Measurements from ENCODE around the gene KDM6A. TPM values are rescaled to one million over a fixed set of nuclear protein-coding genes. Genes with fewer than 3 reads are reported as not detected.

The KDM6A gene
- total and polyA plus RNA-seq, 2 donors (not counting 1 experiment from before 2014, with no cell fraction given) = 13.8 to 28.4 TPM

GRCh38 chrX:45142185-45142584 lies 269.2 kb downstream of the KDM6A start:
- H3K36me3 ChIP-seq (ENCODE audit: control insufficient read depth, insufficient read depth, low read length) = no peaks in the 10 kb centered on the region
- no peak overlapping the region for H3K4me3 ChIP-seq (replicated peaks in 1 of 4; ENCODE audit: control extremely low read depth in 1 of 4, insufficient read depth in 1 of 4, low read depth in 3 of 4, low read length in 4 of 4)
- no peaks in the 10 kb centered on the region for H3K4me1 ChIP-seq (ENCODE audit: control insufficient read depth, extremely low read depth, insufficient read depth, low read length)
- H3K9me3 ChIP-seq (ENCODE audit: control insufficient read depth, insufficient read depth, low read depth, low read length) = no peaks in the 10 kb centered on the region
- H3K9ac ChIP-seq (ENCODE audit: insufficient read depth, low read length) = no peak overlapping the region
- no peaks in the 10 kb centered on the region for H3K79me2 ChIP-seq (ENCODE audit: control insufficient read depth, insufficient read depth, low read length)
- H4K20me1 ChIP-seq (ENCODE audit: control insufficient read depth, extremely low read depth, insufficient read depth, low read length) = no peaks in the 10 kb centered on the region
- TF ChIP-seq EZH2 (IDR thresholded peaks at IDR 0.05; ENCODE audit: low read length, missing control alignments) (no peak), CTCF (conservative IDR thresholded peaks at IDR 0.05 in 1 of 2, IDR thresholded peaks at IDR 0.05 in 1 of 2; ENCODE audit: low read depth in 1 of 2, low read length in 2 of 2) (no peak)
- no peak overlapping the region for H3K4me2 ChIP-seq (ENCODE audit: extremely low read depth, insufficient read depth, low read length)
- no peaks in the 10 kb centered on the region for H3K27me3 ChIP-seq (ENCODE audit: control insufficient read depth, insufficient read depth, low read length)
- no peak overlapping the region for H2AFZ ChIP-seq (ENCODE audit: low read length)
- DNase-seq (ENCODE audit: low read depth in 2 of 2) = no peak
- no peak overlapping the region for H3K27ac ChIP-seq (ENCODE audit: insufficient read depth, low read length)

- H3K4me3 ChIP-seq (replicated peaks in 1 of 4; ENCODE audit: control extremely low read depth in 1 of 4, insufficient read depth in 1 of 4, low read depth in 3 of 4, low read length in 4 of 4) = no peak overlapping the region
- H2AFZ ChIP-seq (ENCODE audit: low read length) = no peak overlapping the region
- no peak for TF ChIP-seq CTCF (conservative IDR thresholded peaks at IDR 0.05 in 1 of 2, IDR thresholded peaks at IDR 0.05 in 1 of 2; ENCODE audit: low read depth in 1 of 2, low read length in 2 of 2)
- no peak for TF ChIP-seq EZH2 (IDR thresholded peaks at IDR 0.05; ENCODE audit: low read length, missing control alignments)
These were observed 270.5 kb downstream of the KDM6A start for GRCh38 chrX:45143455-45143854.

GRCh38 chrX:45145492-45146215 lies 272.7 kb downstream of the KDM6A start:
- Histone ChIP-seq H3K27me3 (ENCODE audit: control insufficient read depth, insufficient read depth, low read length) (no peaks in the 10 kb centered on the region), H2AFZ (ENCODE audit: low read length) (no peak overlapping the region), H3K4me2 (ENCODE audit: extremely low read depth, insufficient read depth, low read length) (no peak overlapping the region), H3K27ac (ENCODE audit: insufficient read depth, low read length) (no peak overlapping the region), H3K9me3 (ENCODE audit: control insufficient read depth, insufficient read depth, low read depth, low read length) (no peaks in the 10 kb centered on the region), H3K79me2 (ENCODE audit: control insufficient read depth, insufficient read depth, low read length) (no peaks in the 10 kb centered on the region), H3K36me3 (ENCODE audit: control insufficient read depth, insufficient read depth, low read length) (no peaks in the 10 kb centered on the region), H3K9ac (ENCODE audit: insufficient read depth, low read length) (no peak overlapping the region), H4K20me1 (ENCODE audit: control insufficient read depth, extremely low read depth, insufficient read depth, low read length) (no peaks in the 10 kb centered on the region), H3K4me1 (ENCODE audit: control insufficient read depth, extremely low read depth, insufficient read depth, low read length) (no peaks in the 10 kb centered on the region), H3K4me3 (replicated peaks in 1 of 4; ENCODE audit: control extremely low read depth in 1 of 4, insufficient read depth in 1 of 4, low read depth in 3 of 4, low read length in 4 of 4) (no peak overlapping the region)
- no peak for TF ChIP-seq CTCF (conservative IDR thresholded peaks at IDR 0.05 in 1 of 2, IDR thresholded peaks at IDR 0.05 in 1 of 2; ENCODE audit: low read depth in 1 of 2, low read length in 2 of 2)
- no peak for TF ChIP-seq EZH2 (IDR thresholded peaks at IDR 0.05; ENCODE audit: low read length, missing control alignments)
- no peak for DNase-seq (ENCODE audit: low read depth in 2 of 2)

More at GRCh38 chrX:45143455-45143854, 270.5 kb downstream of the KDM6A start:
- Histone ChIP-seq H3K9ac (ENCODE audit: insufficient read depth, low read length) (no peak overlapping the region), H3K4me1 (ENCODE audit: control insufficient read depth, extremely low read depth, insufficient read depth, low read length) (no peaks in the 10 kb centered on the region), H3K4me2 (ENCODE audit: extremely low read depth, insufficient read depth, low read length) (no peak overlapping the region), H3K27me3 (ENCODE audit: control insufficient read depth, insufficient read depth, low read length) (no peaks in the 10 kb centered on the region), H3K79me2 (ENCODE audit: control insufficient read depth, insufficient read depth, low read length) (no peaks in the 10 kb centered on the region), H3K9me3 (ENCODE audit: control insufficient read depth, insufficient read depth, low read depth, low read length) (no peaks in the 10 kb centered on the region), H3K27ac (ENCODE audit: insufficient read depth, low read length) (no peak overlapping the region), H3K36me3 (ENCODE audit: control insufficient read depth, insufficient read depth, low read length) (no peaks in the 10 kb centered on the region), H4K20me1 (ENCODE audit: control insufficient read depth, extremely low read depth, insufficient read depth, low read length) (no peaks in the 10 kb centered on the region)
- DNase-seq (ENCODE audit: low read depth in 2 of 2) = no peak
